ENCODE measurements around the gene VENTX.
A peak's percentile ranks its signal among the peaks of the same experiment; 100 is the strongest.
"Not testable (repeated sequence)": the region's sequence is repeated elsewhere in the genome, so short reads cannot be mapped to it uniquely, and the experiment has no call there.

VENTX gene

DNA sequence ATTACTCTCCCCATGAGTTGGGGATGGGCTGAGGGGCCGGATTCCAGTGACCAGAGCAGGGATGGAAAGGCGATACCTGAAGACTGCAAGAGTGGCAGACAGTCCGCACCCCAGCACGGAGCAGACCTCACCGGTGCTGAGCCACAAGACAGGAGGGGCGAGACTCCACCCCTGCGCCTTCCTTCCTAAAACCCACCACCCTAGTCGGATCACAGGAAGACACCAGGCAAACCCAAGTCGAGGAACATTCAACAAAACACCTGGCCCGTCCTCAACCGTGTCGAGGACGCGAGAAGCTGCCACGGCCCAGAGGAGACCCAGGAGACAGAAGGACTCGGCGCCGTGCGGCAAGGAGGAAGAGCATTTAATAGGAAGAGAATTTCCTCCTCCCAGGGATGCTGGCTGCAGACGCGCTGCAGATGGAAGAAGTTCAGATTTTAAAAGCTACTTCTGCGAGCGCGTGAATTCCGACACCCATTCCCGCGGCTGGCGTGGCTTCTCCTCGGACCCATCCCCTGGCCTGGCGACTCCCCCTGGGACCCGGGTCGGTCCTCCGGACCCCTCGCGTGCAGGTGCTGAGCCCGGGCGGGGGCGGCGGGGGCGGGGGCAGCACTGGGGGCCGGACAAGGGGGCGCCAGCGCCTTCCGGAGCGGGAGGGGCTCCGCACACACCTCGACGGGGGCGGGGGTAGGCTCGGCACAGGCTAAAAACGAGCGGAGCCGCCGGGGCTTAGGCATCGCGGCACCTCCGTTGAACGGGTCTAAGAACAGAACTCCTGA, 8.2 kb upstream of the VENTX start:
- DNase-seq = no peak
- H3K4me1 Mint-ChIP-seq (ENCODE audit: low read depth in 2 of 2) = peaks cover 4 to 16% of the 10 kb centered on the region in 2 donors
- peaks cover 58 to 86% of the 10 kb centered on the region in 2 donors for H3K27me3 Mint-ChIP-seq
- H3K9me3 Mint-ChIP-seq = no peaks in the 10 kb centered on the region
- ATAC-seq (replicated peaks) = no peak
- H3K27ac Mint-ChIP-seq = no peak overlapping the region
- H3K4me3 Mint-ChIP-seq = peak overlapping the region; percentile 20 to 75
- H3K36me3 Mint-ChIP-seq (ENCODE audit: insufficient read depth) = no peaks in the 10 kb centered on the region

DNA sequence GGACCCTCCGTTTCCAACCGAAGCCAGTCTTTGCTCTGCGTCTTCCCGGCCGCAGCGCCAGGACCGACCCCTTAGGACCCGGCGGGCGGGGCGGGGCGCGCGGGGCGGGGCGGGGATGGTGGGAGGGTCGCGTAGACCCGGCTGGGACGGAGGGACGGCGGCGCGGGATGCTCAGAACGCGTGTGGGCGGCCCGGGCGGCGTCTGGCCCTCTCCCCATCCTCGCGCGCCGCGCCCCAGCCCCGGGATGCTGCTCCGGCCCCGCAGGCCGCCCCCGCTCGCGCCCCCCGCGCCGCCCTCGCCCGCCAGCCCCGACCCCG, 7.7 kb upstream of the VENTX start, which contains the start of gene UTF1:
UTF1 (plus strand) TSS at position 174 of the 318 bp plus-strand sequence; CDS start at position 246, 72 bp downstream.
- H3K36me3 Mint-ChIP-seq (ENCODE audit: insufficient read depth) = no peaks in the 10 kb centered on the region
- peak within 1 kb of the TSS; percentile 27 to 75 for H3K4me3 Mint-ChIP-seq
- no peaks in the 10 kb centered on the region for H3K9me3 Mint-ChIP-seq
- no peak for DNase-seq
- peaks cover 58 to 90% of the 10 kb centered on the region in 2 donors for H3K27me3 Mint-ChIP-seq
- peaks cover 6 to 17% of the 10 kb centered on the region in 2 donors for H3K4me1 Mint-ChIP-seq (ENCODE audit: low read depth in 2 of 2)
- ATAC-seq (replicated peaks) = peak; percentile 10
- no peak within 1 kb of the TSS for H3K27ac Mint-ChIP-seq

DNA sequence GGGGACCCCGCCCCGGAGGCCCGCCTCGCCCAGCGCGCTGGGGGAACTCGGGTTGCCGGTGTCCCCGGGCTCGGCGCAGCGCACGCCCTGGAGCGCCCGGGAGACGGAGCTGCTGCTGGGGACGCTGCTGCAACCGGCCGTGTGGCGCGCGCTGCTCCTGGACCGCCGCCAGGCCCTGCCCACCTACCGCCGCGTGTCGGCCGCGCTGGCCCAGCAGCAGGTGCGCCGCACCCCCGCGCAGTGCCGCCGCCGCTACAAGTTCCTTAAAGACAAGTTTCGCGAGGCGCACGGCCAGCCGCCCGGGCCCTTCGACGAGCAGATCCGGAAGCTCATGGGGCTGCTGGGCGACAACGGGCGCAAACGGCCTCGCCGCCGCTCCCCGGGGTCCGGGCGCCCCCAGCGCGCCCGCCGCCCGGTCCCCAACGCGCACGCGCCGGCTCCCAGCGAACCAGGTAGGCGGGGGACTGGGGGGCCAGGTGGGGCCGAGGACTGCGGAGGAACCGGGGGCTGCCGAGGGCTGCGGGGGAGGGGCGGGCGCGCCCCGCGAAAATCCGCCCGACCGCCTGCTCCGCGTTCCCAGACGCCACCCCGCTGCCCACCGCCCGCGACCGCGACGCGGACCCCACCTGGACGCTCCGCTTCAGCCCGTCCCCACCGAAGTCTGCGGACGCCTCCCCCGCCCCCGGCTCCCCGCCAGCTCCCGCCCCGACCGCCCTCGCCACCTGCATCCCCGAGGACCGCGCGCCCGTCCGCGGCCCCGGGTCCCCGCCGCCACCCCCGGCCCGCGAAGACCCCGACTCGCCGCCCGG, 7.1 kb upstream of the VENTX start:
- Mint-ChIP-seq H3K27me3 (peaks cover 56 to 90% of the 10 kb centered on the region in 2 donors), H3K9me3 (no peaks in the 10 kb centered on the region), H3K4me3 (peak overlapping the region; percentile 27 to 64), H3K36me3 (ENCODE audit: insufficient read depth) (no peaks in the 10 kb centered on the region), H3K4me1 (ENCODE audit: low read depth in 2 of 2) (peaks cover 7 to 16% of the 10 kb centered on the region in 2 donors), H3K27ac (no peak overlapping the region)
- no peak for DNase-seq
- ATAC-seq (replicated peaks) = peak; percentile 46

DNA sequence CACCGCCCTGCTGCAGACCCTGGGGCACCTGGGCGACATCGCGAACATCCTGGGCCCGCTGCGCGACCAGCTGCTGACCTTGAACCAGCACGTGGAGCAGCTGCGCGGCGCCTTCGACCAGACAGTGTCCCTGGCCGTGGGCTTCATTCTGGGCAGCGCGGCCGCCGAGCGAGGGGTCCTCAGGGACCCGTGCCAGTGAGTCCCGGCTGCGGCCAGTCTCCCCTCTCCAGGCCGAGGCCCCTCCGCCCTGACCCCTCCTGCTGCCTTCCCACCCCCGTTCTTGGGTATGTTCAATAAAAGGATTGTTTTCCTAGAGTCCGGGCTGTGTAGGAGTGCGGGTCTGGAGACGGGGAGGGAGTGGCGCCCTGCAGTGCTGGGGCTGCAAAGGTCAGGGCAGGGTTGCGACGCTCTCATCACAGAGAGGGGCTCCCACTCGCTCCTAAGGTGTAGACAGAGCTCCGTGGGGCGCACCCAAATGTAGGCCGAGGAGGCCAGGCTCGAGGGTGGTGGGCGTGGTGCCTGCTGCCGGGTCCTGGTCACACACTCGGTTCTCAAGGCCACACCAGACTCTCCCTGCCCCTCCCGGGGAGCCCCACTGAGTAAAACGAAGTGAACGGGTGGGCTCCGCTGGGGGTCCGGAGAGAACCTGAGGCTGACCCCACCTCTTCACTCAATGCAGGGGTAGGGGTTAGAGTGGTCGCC, 6.3 kb upstream of the VENTX start:
- no peaks in the 10 kb centered on the region for H3K9me3 Mint-ChIP-seq
- no peak overlapping the region for H3K27ac Mint-ChIP-seq
- peaks cover 53 to 86% of the 10 kb centered on the region in 2 donors for H3K27me3 Mint-ChIP-seq
- peak overlapping the region; percentile 27 to 64 for H3K4me3 Mint-ChIP-seq
- ATAC-seq (replicated peaks) (no peak), DNase-seq (no peak)
- H3K4me1 Mint-ChIP-seq (ENCODE audit: low read depth in 2 of 2) = peaks cover 12% of the 10 kb centered on the region in 2 donors
- H3K36me3 Mint-ChIP-seq (ENCODE audit: insufficient read depth) = no peaks in the 10 kb centered on the region

DNA sequence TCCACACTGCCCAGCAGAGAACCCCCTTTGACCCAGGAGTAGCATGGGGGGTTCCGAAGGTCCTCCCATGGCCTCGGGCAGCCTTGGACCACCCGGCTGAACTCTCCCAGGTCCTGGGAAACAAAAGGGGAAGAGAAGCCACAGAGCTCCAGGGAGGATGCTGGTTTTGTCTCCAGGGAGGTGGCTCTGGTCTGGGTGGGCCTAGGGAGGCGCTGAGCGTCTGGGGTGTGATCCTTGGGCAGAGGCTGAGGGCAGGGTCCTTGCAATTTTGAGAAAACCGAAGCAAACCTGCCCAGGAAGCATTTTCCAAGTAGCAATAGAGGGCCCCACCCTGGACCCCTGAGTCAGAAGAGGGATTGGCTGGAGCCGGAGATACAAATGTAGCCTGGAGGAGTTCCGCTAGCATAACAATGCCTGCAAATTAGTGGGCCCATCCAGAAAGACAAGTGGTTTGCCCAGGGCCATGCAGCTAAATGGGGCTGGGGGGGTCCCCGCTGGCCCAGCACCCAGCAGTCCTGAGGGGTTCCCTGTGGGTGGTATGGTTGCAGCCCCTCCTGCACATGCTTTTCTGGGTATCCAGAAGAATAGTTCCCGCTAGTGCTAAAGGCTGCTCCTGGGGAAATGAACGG, 5.6 kb upstream of the VENTX start:
- H3K4me1 Mint-ChIP-seq (ENCODE audit: low read depth in 2 of 2) = peaks cover 10 to 12% of the 10 kb centered on the region in 2 donors
- H3K27ac Mint-ChIP-seq = no peak overlapping the region
- no peaks in the 10 kb centered on the region for H3K9me3 Mint-ChIP-seq
- peaks cover 46 to 80% of the 10 kb centered on the region in 2 donors for H3K27me3 Mint-ChIP-seq
- DNase-seq = no peak
- peak overlapping the region in 1 of 2 donors; percentile 64 for H3K4me3 Mint-ChIP-seq
- ATAC-seq (replicated peaks) = no peak
- no peaks in the 10 kb centered on the region for H3K36me3 Mint-ChIP-seq (ENCODE audit: insufficient read depth)

DNA sequence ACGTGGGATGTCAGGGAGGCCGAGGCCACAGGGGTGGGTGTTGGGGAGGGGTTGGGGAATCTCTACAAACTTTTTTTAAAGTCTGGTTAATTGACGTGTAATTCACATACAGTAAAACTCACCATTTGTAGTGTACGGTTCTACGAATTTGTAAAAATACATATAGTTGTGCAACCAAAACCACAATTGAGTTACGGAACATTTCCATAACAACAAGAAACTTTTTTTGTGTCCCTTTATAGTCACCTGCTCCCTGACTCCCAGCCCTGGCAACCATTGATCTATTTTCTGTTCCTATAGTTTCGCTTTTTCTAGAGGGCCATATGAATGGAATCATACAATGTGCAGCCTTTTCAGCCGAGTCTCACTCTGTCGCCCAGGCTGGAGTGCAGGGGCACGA, 2.9 kb upstream of the VENTX start:
- H3K27ac Mint-ChIP-seq; H3K9me3 Mint-ChIP-seq; ATAC-seq (replicated peaks); H3K36me3 Mint-ChIP-seq (ENCODE audit: insufficient read depth); H3K4me1 Mint-ChIP-seq (ENCODE audit: low read depth in 2 of 2); DNase-seq: not testable (repeated sequence)
- Mint-ChIP-seq H3K27me3 (peaks cover 40 to 78% of the 10 kb centered on the region in 2 donors), H3K4me3 (peak overlapping the region; percentile 78 to 81)

DNA sequence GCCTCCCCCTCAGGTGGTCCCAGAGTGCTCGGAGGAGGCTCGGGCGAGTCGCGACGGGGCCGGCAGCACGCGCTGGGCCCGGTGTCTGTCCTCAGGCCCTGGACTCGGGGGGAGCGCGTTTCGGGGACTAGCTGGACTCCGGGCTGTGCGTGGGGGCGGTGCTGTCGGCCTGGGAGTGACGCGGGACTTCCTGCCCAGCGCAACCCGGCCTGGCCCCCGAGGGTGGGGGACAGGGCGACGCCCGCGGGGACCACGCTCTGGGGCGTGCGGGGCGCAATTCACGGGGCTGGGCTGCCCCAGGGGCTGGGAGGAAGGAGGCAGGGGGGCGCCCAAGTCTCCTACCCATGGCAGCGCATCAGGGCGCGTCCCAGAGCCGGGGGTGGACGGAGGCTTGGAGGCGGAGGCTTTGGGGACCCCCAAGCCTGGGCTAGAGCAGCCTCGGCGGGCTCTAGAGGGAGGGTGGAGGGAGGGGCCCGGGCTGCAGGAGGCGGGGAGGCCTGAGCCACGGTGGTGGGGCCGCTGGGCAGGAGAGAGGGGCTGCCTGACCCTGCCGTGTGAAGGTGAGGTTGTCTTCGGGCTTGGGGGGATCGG, 2.3 kb upstream of the VENTX start:
- H3K9me3 Mint-ChIP-seq = no peaks in the 10 kb centered on the region
- peak overlapping the region; percentile 78 to 81 for H3K4me3 Mint-ChIP-seq
- H3K36me3 Mint-ChIP-seq (ENCODE audit: insufficient read depth) = no peaks in the 10 kb centered on the region
- no peak overlapping the region for H3K27ac Mint-ChIP-seq
- H3K27me3 Mint-ChIP-seq = peaks cover 40 to 84% of the 10 kb centered on the region in 2 donors
- peaks cover 7% of the 10 kb centered on the region in 2 donors for H3K4me1 Mint-ChIP-seq (ENCODE audit: low read depth in 2 of 2)
- ATAC-seq (replicated peaks) = peak; percentile 35
- no peak for DNase-seq

DNA sequence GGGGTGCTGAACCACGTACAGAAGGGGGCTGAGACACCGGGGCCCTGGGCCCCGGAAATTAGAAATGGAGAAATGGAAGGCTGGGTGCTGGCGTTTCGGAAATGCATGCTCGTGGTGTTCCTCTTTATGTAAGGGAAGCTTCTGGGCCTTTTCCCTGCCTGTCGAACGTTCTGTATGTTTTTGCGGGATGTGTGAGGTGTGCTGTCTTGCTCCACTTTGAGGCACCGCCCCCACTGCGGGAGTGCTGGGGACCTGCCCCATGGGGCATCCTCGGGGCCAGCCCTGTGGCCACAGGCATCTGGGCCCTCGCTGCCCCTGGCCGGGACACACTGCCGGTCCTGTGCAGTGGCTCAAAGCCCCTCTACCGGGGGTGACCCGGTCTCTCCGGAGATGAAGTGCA, 1.7 kb upstream of the VENTX start:
- peaks cover 45 to 87% of the 10 kb centered on the region in 2 donors for H3K27me3 Mint-ChIP-seq
- ATAC-seq (replicated peaks) = peak; percentile 18
- no peak overlapping the region for H3K27ac Mint-ChIP-seq
- no peaks in the 10 kb centered on the region for H3K9me3 Mint-ChIP-seq
- H3K4me3 Mint-ChIP-seq = peak overlapping the region; percentile 78 to 81
- no peaks in the 10 kb centered on the region for H3K36me3 Mint-ChIP-seq (ENCODE audit: insufficient read depth)
- DNase-seq = no peak
- H3K4me1 Mint-ChIP-seq (ENCODE audit: low read depth in 2 of 2) = peaks cover 11 to 12% of the 10 kb centered on the region in 2 donors

DNA sequence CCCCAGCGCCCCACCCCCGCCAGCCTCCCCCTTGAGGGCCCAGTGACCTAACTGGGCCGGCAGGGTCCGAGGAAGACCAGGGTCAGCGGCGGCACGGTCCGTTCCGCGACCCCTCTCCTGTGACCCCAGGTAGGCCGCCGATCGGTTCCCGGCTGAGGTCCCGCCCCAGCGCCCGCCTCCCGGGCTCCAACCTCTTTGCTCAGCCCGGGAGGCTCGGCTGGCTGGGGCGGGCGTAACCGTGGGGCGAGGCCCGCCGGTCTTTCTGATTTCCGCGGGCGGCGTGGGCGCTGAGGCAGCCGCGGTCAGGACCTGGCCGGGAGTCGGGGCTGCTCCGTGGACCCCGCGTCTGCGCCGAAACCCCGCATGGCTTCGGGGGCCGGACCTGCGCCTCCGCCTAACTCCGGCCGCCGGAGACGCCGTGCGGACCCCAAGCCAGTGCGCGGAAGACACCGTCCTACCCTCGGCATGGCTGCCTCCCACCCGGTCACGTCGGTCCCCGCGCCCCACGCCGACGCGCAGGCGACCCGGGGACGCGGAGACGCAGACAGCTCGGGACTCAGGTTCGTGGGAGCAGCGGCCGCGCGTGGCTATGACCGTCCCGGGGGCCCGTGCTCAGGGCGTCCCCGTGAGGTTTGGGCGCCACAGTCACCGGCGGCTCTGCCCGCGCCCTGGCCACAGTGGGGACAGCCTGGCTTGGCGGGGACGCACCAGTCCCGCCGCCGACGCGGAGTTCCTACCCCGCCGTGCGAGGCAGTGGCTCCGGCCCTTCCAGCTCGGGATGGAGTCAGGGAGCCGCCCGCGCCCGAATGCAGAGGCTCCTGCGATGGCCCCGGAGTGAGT, 1.0 kb upstream of the VENTX start:
- H3K36me3 Mint-ChIP-seq (ENCODE audit: insufficient read depth) = no peaks in the 10 kb centered on the region
- peak overlapping the region in 1 of 2 donors; percentile 67 for H3K4me3 Mint-ChIP-seq
- DNase-seq = no peak
- peak; percentile 48 for ATAC-seq (replicated peaks)
- H3K27me3 Mint-ChIP-seq = peaks cover 47 to 87% of the 10 kb centered on the region in 2 donors
- peaks cover 16% of the 10 kb centered on the region in 2 donors for H3K4me1 Mint-ChIP-seq (ENCODE audit: low read depth in 2 of 2)
- H3K27ac Mint-ChIP-seq = no peak overlapping the region
- no peaks in the 10 kb centered on the region for H3K9me3 Mint-ChIP-seq

DNA sequence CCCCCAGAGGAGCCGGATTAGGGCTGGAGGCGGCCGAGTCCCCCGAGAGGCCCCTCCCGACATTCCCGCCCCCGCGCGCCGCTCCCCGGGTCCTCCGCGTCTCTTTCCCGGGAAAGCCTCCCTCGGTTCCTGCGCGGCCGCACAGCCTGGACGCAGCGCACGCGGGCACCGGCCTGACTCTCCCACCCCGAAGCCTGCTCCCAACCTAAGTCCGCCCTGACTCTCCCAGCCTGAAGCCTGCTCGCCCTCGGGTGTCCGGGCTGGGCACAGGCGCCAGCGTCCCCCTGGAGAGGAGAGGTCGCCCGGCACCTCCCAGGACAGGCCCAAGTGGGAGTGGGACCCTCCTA, 441 bp upstream of the VENTX start:
- H3K4me3 Mint-ChIP-seq = peak overlapping the region; percentile 64 to 67
- ATAC-seq (replicated peaks) (no peak), DNase-seq (no peak)
- peaks cover 1% of the 10 kb centered on the region for H3K36me3 Mint-ChIP-seq (ENCODE audit: insufficient read depth)
- no peaks in the 10 kb centered on the region for H3K9me3 Mint-ChIP-seq
- peaks cover 44 to 87% of the 10 kb centered on the region in 2 donors for H3K27me3 Mint-ChIP-seq
- H3K4me1 Mint-ChIP-seq (ENCODE audit: low read depth in 2 of 2) = peaks cover 19 to 20% of the 10 kb centered on the region in 2 donors
- no peak overlapping the region for H3K27ac Mint-ChIP-seq

DNA sequence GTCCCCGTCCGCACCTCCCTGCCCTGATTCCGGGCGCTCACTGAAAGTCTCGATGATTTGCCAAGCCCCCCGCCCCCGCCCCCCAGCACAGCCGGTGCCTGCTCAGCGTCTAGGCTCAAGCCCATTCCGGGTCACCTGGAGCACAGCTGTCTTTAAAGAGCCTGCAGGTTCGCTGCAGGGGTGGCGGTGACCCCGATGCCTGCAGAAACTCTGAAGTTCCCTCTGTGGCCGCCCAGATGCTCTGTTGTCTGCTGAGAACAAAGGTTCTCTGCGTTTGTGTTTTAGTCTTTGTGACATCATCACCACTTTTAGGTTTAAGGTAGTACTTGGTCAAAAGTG, 780 bp downstream of the VENTX start:
- H3K36me3 Mint-ChIP-seq (ENCODE audit: insufficient read depth) = peaks cover 4% of the 10 kb centered on the region
- H3K9me3 Mint-ChIP-seq = no peaks in the 10 kb centered on the region
- ATAC-seq (replicated peaks) (no peak), DNase-seq (no peak)
- H3K27me3 Mint-ChIP-seq = peaks cover 45 to 87% of the 10 kb centered on the region in 2 donors
- H3K27ac Mint-ChIP-seq = no peak overlapping the region
- H3K4me1 Mint-ChIP-seq (ENCODE audit: low read depth in 2 of 2) = peaks cover 23% of the 10 kb centered on the region in 2 donors
- H3K4me3 Mint-ChIP-seq = peak overlapping the region; percentile 42 to 43

DNA sequence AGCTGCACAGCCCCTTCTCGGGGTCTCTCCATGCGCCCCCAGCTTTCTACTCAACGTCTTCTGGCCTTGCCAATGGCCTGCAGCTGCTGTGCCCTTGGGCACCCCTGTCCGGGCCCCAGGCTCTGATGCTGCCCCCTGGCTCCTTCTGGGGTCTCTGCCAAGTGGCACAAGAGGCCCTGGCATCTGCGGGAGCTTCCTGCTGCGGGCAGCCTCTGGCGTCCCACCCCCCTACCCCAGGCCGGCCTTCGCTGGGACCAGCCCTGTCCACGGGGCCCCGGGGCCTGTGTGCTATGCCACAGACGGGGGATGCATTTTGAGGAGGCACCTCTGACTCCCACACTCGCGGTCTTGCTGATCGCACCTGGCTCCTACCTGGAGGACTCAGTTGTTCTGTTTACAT, 2.3 kb downstream of the VENTX start:
- peaks cover 4% of the 10 kb centered on the region for H3K36me3 Mint-ChIP-seq (ENCODE audit: insufficient read depth)
- peaks cover 39 to 83% of the 10 kb centered on the region in 2 donors for H3K27me3 Mint-ChIP-seq
- H3K27ac Mint-ChIP-seq = no peak overlapping the region
- DNase-seq = no peak
- peaks cover 22 to 23% of the 10 kb centered on the region in 2 donors for H3K4me1 Mint-ChIP-seq (ENCODE audit: low read depth in 2 of 2)
- no peak for ATAC-seq (replicated peaks)
- no peak overlapping the region for H3K4me3 Mint-ChIP-seq
- H3K9me3 Mint-ChIP-seq = no peaks in the 10 kb centered on the region
